CD1c-positive myeloid dendritic cell (primary cell): ENCODE data around the gene SP7.
"Not testable (repeated sequence)": the region's sequence is repeated elsewhere in the genome, so short reads cannot be mapped to it uniquely, and the experiment has no call there.

Experiments used
- DNase-seq: peaks from one replicate; pipeline ENCODE4 v3.0.0-alpha.2; 2016; ENCODE audit errors: extremely low spot score

Gene SP7

GRCh38 chr12:53336181-53336681, at the start of gene SP7:
Gene SP7, minus strand, starts transcription at chr12:53336354. Its CDS starts 708 bp downstream, at chr12:53335646.
- DNase-seq = peak; percentile 32

DNA sequence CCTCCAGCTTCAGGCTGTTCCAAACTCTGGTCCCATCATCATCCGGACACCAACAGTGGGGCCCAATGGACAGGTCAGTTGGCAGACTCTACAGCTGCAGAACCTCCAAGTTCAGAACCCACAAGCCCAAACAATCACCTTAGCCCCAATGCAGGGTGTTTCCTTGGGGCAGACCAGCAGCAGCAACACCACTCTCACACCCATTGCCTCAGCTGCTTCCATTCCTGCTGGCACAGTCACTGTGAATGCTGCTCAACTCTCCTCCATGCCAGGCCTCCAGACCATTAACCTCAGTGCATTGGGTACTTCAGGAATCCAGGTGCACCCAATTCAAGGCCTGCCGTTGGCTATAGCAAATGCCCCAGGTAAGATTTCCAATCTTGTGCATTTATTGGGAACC, 47.1 kb upstream of the SP7 start:
- no peak for DNase-seq

- peak; percentile 81 for DNase-seq
Observed at GRCh38 chr12:53381731-53382630, 45.8 kb upstream of the SP7 start.

- peak; percentile 55 for DNase-seq
Observed at GRCh38 chr12:53380794-53381730, 44.9 kb upstream of the SP7 start.

DNA sequence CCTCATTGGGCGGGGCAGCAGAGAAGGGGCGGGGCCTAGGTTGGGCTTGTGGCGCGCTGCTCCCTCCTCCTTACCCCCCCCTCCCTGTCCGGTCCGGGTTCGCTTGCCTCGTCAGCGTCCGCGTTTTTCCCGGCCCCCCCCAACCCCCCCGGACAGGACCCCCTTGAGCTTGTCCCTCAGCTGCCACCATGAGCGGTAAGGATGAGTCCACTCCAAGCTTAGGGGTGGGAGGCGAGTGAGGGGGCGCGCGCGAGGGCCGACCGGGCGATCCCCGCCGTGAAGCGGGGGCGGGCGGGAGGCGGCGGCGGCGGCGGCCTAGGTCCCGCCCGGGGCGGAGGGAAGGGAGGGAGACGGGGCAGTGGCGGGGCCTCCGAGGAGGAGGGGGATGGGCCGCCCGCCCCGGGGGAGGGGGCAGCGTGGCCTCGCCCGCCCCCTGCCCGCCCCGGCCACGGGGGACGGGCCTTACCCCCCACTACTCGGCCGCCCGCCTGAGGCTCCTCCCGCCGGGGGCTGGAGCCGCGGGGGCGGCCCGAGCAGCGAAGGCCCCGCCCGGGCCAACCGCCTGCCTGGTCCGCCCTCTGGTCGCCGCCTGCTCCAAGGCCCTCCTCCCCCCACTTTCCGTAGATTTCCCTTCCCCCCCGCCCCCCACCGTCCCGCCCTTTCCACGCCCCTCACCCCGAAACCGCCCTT, 44.1 kb upstream of the SP7 start, which contains the start of gene SP1:
Gene SP1 (plus strand): TSS at position 73 of the 690 bp plus-strand sequence. CDS start 116 bp downstream, at position 189.
- DNase-seq = peak; percentile 93

GRCh38 chr12:53379389-53380103, 43.4 kb upstream of the SP7 start:
- DNase-seq = peak; percentile 99

- no peak for DNase-seq
Observed at GRCh38 chr12:53378724-53379388, 42.7 kb upstream of the SP7 start.

- no peak for DNase-seq
Observed at GRCh38 chr12:53378222-53378621, 42.1 kb upstream of the SP7 start.

GRCh38 chr12:53376747-53377146, 40.6 kb upstream of the SP7 start:
- DNase-seq = no peak

GRCh38 chr12:53374277-53374676, 38.1 kb upstream of the SP7 start:
- DNase-seq = not testable (repeated sequence)

GRCh38 chr12:53373554-53374133, 37.5 kb upstream of the SP7 start:
- peak; percentile 19 for DNase-seq

DNA sequence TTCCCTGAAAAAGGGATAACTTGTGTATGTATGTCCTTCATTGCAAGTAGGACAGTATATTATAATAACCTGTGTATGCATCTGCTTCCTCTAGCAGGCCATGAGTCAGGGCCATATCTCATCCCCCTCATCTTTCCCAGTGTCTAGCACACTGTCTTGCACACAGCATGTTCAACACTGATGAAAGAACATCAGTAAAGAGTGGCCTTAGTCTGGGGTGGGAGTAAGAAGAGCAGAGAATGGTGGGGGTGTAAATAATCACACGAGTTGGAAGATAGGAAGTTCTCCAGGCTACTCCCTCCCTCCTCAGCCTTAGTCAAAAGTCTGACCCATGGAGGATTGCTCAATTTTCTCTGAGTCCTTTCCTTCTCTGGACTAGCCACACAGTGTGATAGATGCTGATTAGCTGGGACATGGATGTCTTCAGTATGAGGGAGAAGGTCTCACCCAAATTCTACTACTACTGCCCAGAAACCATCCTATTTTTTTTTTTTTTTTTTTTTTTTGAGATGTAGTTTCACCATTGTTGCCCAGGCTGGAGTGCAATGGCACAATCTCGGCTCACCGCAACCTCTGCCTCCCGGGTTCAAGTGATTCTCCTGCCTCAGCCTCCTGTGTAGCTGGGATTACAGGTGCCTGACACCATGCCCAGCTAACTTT, 29.2 kb upstream of the SP7 start:
- peak; percentile 84 for DNase-seq

DNA sequence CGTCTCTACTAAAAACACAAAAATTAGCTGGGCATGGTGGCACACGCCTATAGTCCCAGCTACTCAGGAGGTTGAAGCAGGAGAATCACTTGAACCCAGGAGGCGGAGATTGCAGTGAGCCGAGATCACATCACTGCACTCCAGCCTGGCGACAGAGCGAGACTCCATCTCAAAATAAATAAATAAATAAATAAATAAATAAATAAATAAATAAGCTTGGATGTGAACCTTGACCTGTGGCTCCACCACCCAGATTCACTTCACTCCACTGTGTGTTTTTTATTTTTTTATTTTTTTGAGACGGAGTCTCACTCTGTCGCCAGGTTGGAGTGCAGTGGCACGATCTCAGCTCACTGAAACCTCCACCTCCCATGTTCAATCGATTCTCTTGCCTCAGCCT, 25.5 kb upstream of the SP7 start:
- not testable (repeated sequence) for DNase-seq

DNA sequence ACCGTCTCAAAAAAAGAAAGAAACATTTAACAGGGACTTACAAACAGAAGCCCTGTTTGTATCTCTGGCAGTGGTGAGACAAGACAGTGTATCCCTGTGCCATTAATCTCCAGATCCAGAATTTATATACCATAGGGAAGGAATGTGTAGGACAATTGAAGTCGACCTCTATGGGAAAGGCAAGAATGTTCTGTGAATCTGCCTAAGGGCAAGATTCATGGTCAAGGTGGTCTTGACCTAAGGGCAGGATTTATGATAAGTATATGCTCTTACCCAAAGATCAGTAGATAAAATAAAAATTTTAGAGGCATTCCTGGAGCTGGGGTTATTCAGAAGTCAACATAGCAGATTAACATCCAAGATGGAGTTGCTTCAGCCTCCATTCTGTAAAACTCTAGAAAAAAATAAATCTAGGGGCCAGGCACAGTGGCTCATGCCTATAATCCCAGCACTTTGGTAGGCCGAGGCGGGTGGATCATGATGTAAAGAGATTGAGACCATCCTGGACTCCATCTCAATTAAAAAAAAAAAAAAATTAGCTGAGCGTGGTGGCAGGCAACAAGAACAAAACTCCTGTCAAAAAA, 22.8 kb upstream of the SP7 start:
- no peak for DNase-seq

DNA sequence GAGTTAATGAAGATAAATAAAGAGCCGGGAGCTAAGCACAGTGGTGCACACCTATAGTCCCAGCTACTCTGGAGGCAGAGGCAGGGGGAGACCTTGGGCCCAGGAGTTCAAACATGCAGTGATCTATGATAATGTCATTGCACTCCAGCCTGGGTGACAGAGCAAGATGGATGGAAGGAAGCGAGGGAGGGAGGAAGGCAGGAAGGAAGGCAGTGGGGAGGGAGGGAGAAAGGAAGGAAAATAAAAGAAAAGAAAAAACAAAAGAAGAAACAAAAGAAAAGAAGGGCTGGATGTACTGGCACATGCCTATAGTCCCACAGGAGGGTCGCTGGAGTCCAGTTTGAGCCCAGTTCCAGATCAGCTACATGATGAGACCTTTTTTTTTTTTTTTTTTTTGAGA, 19.0 kb upstream of the SP7 start:
- no peak for DNase-seq

DNA sequence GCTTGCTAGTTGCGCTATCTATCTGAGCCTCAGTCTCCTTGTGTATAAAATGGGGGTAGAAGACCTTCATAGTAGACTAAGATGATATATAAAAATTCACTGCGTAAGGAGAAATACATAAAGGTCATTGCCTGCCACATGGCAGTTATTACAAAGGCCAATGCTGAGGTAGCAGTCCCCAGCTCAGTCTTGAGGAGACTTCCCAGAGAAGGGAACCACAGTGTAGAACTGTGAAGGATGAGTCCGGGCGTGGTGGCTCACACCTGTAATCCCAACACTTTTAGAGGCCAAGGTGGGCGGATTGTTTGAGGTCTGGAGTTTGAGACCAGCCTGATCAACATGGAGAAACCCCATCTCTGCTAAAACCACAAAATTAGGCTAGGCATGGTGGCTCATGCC, 17.1 kb upstream of the SP7 start:
- peak; percentile 14 for DNase-seq

DNA sequence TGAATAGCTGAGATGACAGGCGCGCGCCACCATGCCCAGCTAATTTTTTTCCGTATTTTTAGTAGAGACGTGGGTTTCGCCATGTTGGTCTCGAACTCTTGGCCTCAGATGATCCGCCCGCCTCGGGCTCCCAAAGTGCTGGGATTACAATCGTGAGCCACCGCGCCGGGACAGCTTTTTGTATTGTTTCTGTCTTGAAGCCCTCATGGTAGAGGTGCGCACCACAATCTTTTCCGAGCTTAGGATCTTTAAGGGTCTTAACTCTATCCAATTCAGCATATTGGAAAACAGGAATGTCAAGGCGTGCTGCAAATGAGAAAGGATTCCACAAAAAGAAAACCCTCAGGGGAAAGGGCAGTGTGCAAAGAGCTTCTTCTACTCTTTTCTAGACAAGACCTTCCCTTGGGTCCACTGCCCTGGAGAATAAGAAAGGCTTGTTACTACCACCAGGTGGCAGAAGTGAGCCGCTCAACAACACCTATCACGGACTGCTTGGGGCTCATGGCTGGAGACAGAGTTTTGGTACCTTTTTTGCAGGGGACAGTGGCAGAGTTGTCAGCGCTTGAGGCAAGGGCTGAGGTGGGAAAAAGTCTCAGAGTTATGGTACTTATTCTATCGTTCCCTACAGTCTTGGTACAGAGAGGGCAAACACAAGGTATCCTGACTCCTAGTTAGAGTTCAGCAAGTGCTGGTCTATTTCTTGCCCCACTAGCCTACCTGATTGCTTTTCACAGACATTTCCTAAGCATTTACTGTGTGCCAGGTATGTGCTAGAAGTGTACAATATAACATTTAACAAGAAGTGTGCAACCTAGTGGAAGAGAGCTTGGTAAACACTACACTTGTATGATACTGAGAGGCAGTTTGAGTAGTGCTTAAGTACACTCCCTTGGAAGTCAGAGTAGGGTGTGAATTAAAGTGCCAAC, 16.4 kb upstream of the SP7 start:
- DNase-seq = peak; percentile 93

- no peak for DNase-seq
Observed at GRCh38 chr12:53347905-53348304, 11.8 kb upstream of the SP7 start.
